ENCODE data around the gene GDF7.

- TF ChIP-seq, protein P1, sequence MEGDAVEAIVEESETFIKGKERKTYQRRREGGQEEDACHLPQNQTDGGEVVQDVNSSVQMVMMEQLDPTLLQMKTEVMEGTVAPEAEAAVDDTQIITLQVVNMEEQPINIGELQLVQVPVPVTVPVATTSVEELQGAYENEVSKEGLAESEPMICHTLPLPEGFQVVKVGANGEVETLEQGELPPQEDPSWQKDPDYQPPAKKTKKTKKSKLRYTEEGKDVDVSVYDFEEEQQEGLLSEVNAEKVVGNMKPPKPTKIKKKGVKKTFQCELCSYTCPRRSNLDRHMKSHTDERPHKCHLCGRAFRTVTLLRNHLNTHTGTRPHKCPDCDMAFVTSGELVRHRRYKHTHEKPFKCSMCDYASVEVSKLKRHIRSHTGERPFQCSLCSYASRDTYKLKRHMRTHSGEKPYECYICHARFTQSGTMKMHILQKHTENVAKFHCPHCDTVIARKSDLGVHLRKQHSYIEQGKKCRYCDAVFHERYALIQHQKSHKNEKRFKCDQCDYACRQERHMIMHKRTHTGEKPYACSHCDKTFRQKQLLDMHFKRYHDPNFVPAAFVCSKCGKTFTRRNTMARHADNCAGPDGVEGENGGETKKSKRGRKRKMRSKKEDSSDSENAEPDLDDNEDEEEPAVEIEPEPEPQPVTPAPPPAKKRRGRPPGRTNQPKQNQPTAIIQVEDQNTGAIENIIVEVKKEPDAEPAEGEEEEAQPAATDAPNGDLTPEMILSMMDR (conservative IDR thresholded peaks at IDR 0.05; ENCODE audit: low read length), result no peak
- no peak for TF ChIP-seq EZH2phosphoT487 (IDR thresholded peaks at IDR 0.05; ENCODE audit: borderline replicate concordance, low read depth, low read length)
Measured at GRCh38 chr2:20691076-20691734, 24.3 kb downstream of the GDF7 start.

Measured in OCI-LY7 (cell line).